ENCODE data around the gene SEBOX. TPM values are rescaled to one million over a fixed set of nuclear protein-coding genes. Genes with fewer than 3 reads are reported as not detected.
A peak's percentile ranks its signal among the peaks of the same experiment; 100 is the strongest.

SEBOX gene
- polyA plus RNA-seq, 3 donors = not detected

- Histone ChIP-seq H2AFZ (ENCODE audit: insufficient read depth, low read depth, low read length, poor library complexity, severe bottlenecking) (peak within 1 kb of the TSS; percentile 95), H3K27ac (ENCODE audit: low read depth in 1 of 2, low read length in 2 of 2) (peak within 1 kb of the TSS; percentile 70 to 92), H3K9ac (ENCODE audit: insufficient read depth, low read length, poor library complexity, severe bottlenecking) (peak within 1 kb of the TSS; percentile 89), H3K9me3 (replicated peaks in 1 of 2; ENCODE audit: control insufficient read depth in 1 of 2, insufficient read depth in 1 of 2, low read length in 2 of 2) (no peaks in the 10 kb centered on the region), H3K4me2 (replicated peaks; ENCODE audit: extremely low read depth, low read length, poor library complexity, severe bottlenecking) (peak within 1 kb of the TSS; percentile 93), H3K36me3 (replicated peaks in 1 of 2; ENCODE audit: control insufficient read depth in 1 of 2, insufficient read depth in 2 of 2, low read length in 2 of 2) (peaks cover 53 to 66% of the 10 kb centered on the region in 2 donors), H4K20me1 (ENCODE audit: insufficient read depth, low read length) (peaks cover 3% of the 10 kb centered on the region), H3K79me2 (ENCODE audit: insufficient read depth, low read length) (peaks cover 29% of the 10 kb centered on the region), H3K27me3 (ENCODE audit: control insufficient read depth in 2 of 2, insufficient read depth in 2 of 2, low read length in 2 of 2) (no peaks in the 10 kb centered on the region), H3K4me3 (replicated peaks in 1 of 3; ENCODE audit: low read depth in 2 of 3, low read length in 3 of 3) (peak within 1 kb of the TSS; percentile 82 to 93 (median 88)), H3K4me1 (ENCODE audit: control insufficient read depth in 1 of 2, insufficient read depth in 2 of 2, low read length in 2 of 2) (peaks cover 19 to 23% of the 10 kb centered on the region in 2 donors)
- Mint-ChIP-seq H3K27ac (peak within 1 kb of the TSS; percentile 90 to 99 (median 95)), H3K27me3 (ENCODE audit: low read depth in 3 of 3) (no peaks in the 10 kb centered on the region), H3K4me1 (peaks cover 20% of the 10 kb centered on the region), H3K36me3 (peaks cover 57 to 66% of the 10 kb centered on the region in 2 donors), H3K9me3 (no peaks in the 10 kb centered on the region), H3K4me3 (peak within 1 kb of the TSS; percentile 90 to 96)
- intact Hi-C loops (cut with micrococcal nuclease) = loop anchor here (1.0 to 5.0 kb wide), 2 partner anchors 22 to 35 kb away; partner anchors contain the start of genes IFT20 (in 2 of the 2) and TNFAIP1 (in 2 of the 2)
- WGBS (ENCODE audit: insufficient coverage) = under 1% methylated on average over 80 of the region's 80 CpGs
- TF ChIP-seq CTCF (IDR thresholded peaks at IDR 0.05) = no peak
- DNase-seq = peak; percentile 94 to 95 (median 94)
Observed at GRCh38 chr17:28357061-28357900, 7.7 kb downstream of the SEBOX start, which contains the start of gene POLDIP2. POLDIP2 (minus strand) TSS chr17:28357527; CDS start chr17:28357448, 79 bp downstream.

GRCh38 chr17:28350271-28350670, 14.7 kb downstream of the SEBOX start:
- H3K4me1 ChIP-seq (ENCODE audit: control insufficient read depth in 1 of 2, insufficient read depth in 2 of 2, low read length in 2 of 2) = no peaks in the 10 kb centered on the region
- H3K36me3 ChIP-seq (replicated peaks in 1 of 2; ENCODE audit: control insufficient read depth in 1 of 2, insufficient read depth in 2 of 2, low read length in 2 of 2) = peaks cover 85 to 98% of the 10 kb centered on the region in 2 donors
- no peaks in the 10 kb centered on the region for H4K20me1 ChIP-seq (ENCODE audit: insufficient read depth, low read length)
- TF ChIP-seq CTCF (IDR thresholded peaks at IDR 0.05) = no peak
- Mint-ChIP-seq H3K9me3 (no peaks in the 10 kb centered on the region), H3K4me1 (no peaks in the 10 kb centered on the region), H3K27me3 (ENCODE audit: low read depth in 3 of 3) (no peaks in the 10 kb centered on the region), H3K4me3 (no peak overlapping the region), H3K36me3 (peaks cover 85 to 97% of the 10 kb centered on the region in 2 donors), H3K27ac (no peak overlapping the region)
- intact Hi-C loops (cut with micrococcal nuclease) = no loop called here
- no peaks in the 10 kb centered on the region for H3K9me3 ChIP-seq (replicated peaks in 1 of 2; ENCODE audit: control insufficient read depth in 1 of 2, insufficient read depth in 1 of 2, low read length in 2 of 2)
- H3K79me2 ChIP-seq (ENCODE audit: insufficient read depth, low read length) = no peaks in the 10 kb centered on the region
- no peaks in the 10 kb centered on the region for H3K27me3 ChIP-seq (ENCODE audit: control insufficient read depth in 2 of 2, insufficient read depth in 2 of 2, low read length in 2 of 2)
- H2AFZ ChIP-seq (ENCODE audit: insufficient read depth, low read depth, low read length, poor library complexity, severe bottlenecking) = no peak overlapping the region
- H3K27ac ChIP-seq (ENCODE audit: low read depth in 1 of 2, low read length in 2 of 2) = no peak overlapping the region
- no peak overlapping the region for H3K9ac ChIP-seq (ENCODE audit: insufficient read depth, low read length, poor library complexity, severe bottlenecking)
- DNase-seq = no peak
- no peak overlapping the region for H3K4me3 ChIP-seq (replicated peaks in 1 of 3; ENCODE audit: low read depth in 2 of 3, low read length in 3 of 3)
- H3K4me2 ChIP-seq (replicated peaks; ENCODE audit: extremely low read depth, low read length, poor library complexity, severe bottlenecking) = no peak overlapping the region
- WGBS (ENCODE audit: insufficient coverage) = 100% methylated on average over 5 of the region's 7 CpGs

Data from CD14-positive monocyte (primary cell).